ENCODE data around the gene GPATCH1. TPM values are rescaled to one million over a fixed set of nuclear protein-coding genes. Genes with fewer than 3 reads are reported as not detected.
A peak's percentile ranks its signal among the peaks of the same experiment; 100 is the strongest.
"Not testable (repeated sequence)": the region's sequence is repeated elsewhere in the genome, so short reads cannot be mapped to it uniquely, and the experiment has no call there.

GPATCH1 gene
- total RNA-seq, 1 donor from 2014 or later, result 12.2 TPM

DNA sequence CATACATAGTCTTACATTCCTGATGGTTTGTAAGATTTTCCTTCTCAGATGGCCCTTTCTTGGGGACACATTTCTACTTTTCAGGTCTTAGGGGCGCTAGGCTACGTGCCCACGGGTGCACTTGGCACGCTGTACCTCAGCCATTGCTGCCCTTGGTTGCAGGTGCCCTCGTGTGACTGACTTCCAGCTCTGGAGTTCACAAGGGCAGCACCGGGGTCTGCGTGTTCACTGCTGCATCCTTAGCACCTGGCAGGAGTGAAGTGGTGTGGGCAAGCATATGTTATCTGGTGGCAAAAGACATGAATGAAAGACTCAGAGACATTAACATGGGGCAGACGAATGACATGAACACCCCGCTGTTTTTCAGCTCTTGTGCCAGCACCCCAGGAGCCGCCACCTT is 37.7 kb downstream of the GPATCH1 start:
- peaks cover 19% of the 10 kb centered on the region for H3K36me3 Mint-ChIP-seq
- no peak overlapping the region for H3K27ac Mint-ChIP-seq
- no peak overlapping the region for H3K4me3 Mint-ChIP-seq
- no peak for DNase-seq (ENCODE audit: extremely low spot score, unreplicated experiment)
- no peaks in the 10 kb centered on the region for H3K27me3 Mint-ChIP-seq
- no peak for TF ChIP-seq CTCF (conservative IDR thresholded peaks at IDR 0.05)
- H3K4me1 Mint-ChIP-seq (ENCODE audit: unreplicated experiment), result no peaks in the 10 kb centered on the region
- no peaks in the 10 kb centered on the region for H3K9me3 Mint-ChIP-seq

DNA sequence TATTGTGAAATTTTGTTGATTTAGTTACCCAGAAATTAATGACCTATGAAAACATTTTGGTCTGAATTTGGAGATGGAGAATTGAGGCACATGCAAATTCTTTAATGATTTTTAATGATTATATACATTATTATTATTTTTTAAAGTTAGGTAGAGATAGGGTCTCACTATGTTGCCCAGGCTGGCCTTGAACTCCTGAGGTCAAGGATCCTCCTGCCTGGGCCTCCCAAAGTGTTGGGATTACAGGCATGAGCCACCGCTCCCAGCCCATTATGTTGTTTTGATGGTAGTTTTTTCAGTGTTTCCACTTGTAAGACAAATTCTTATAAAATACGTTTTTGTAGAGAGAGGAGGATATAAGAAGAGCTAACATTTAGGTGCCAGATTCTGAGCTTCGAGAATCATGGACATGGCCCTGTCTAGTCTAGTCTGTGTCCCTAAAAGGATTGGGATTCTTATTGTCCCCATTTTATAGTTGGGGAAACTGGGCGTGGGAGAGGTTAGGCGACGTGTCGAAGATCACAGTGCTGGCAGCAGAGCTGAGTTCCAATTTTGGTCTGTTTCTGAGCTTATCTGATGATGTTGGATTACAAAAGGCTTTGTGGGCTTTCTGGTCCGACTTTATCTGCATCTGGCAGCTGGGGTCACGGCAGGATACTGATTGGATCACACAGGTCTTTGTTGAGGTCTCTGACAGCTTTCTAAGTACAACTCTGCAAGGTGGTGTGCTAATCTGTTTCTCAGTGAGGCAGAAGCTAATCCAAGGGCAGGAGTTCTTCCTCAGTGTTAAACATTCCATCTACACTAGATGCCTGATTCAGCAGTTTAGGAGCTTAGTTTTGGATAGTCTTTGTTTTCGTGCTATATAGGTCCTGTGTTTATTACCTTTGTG is 43.5 kb downstream of the GPATCH1 start:
- Mint-ChIP-seq H3K27ac (no peak overlapping the region), H3K27me3 (no peaks in the 10 kb centered on the region), H3K4me1 (ENCODE audit: unreplicated experiment) (peaks cover 4% of the 10 kb centered on the region), H3K9me3 (no peaks in the 10 kb centered on the region), H3K36me3 (peaks cover 14% of the 10 kb centered on the region), H3K4me3 (no peak overlapping the region)
- DNase-seq (ENCODE audit: extremely low spot score, unreplicated experiment), result no peak
- TF ChIP-seq CTCF (conservative IDR thresholded peaks at IDR 0.05), result no peak

- H3K4me1 Mint-ChIP-seq (ENCODE audit: unreplicated experiment), result peaks cover 4% of the 10 kb centered on the region
- H3K27me3 Mint-ChIP-seq, result no peaks in the 10 kb centered on the region
- peak; percentile 91 for TF ChIP-seq CTCF (conservative IDR thresholded peaks at IDR 0.05)
- no peak for DNase-seq (ENCODE audit: extremely low spot score, unreplicated experiment)
- H3K4me3 Mint-ChIP-seq, result no peak overlapping the region
- H3K27ac Mint-ChIP-seq, result peak overlapping the region; percentile 28
- no peaks in the 10 kb centered on the region for H3K9me3 Mint-ChIP-seq
- peaks cover 14% of the 10 kb centered on the region for H3K36me3 Mint-ChIP-seq
Measured at GRCh38 chr19:33125929-33126388, 45.0 kb downstream of the GPATCH1 start.

GRCh38 chr19:33126712-33127111 is 45.7 kb downstream of the GPATCH1 start:
- H3K4me3 Mint-ChIP-seq; H3K9me3 Mint-ChIP-seq; H3K27ac Mint-ChIP-seq; H3K27me3 Mint-ChIP-seq; DNase-seq (ENCODE audit: extremely low spot score, unreplicated experiment); H3K4me1 Mint-ChIP-seq (ENCODE audit: unreplicated experiment): not testable (repeated sequence)
- peaks cover 14% of the 10 kb centered on the region for H3K36me3 Mint-ChIP-seq

DNA sequence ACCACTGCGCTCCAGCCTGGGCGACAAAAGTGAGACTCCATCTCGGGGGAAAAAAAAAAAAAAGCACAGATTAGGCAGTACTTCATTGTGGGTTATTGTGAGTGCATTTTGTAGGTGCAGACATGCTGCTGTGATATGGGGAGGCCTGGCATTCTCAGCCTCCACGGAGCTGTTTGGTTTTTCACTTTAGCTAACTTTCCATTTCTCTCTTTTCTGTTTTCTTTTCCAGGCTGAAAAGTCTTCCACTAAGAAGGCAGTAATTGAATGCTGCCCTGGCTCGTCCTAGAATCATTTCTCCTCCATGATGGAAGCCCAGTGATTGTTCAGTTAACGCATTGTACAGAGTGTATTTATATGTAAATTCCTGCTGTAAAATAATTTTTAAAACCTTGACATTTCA is 48.9 kb downstream of the GPATCH1 start:
- peaks cover 5% of the 10 kb centered on the region for H3K27me3 Mint-ChIP-seq

More for the DNA sequence above, 48.9 kb downstream of the GPATCH1 start:
- H3K27ac Mint-ChIP-seq, result no peak overlapping the region
- no peak overlapping the region for H3K4me3 Mint-ChIP-seq
- H3K4me1 Mint-ChIP-seq (ENCODE audit: unreplicated experiment), result peaks cover 4% of the 10 kb centered on the region
- TF ChIP-seq CTCF (conservative IDR thresholded peaks at IDR 0.05), result no peak
- no peak for DNase-seq (ENCODE audit: extremely low spot score, unreplicated experiment)
- no peaks in the 10 kb centered on the region for H3K9me3 Mint-ChIP-seq
- peaks cover 10% of the 10 kb centered on the region for H3K36me3 Mint-ChIP-seq

Measured in type B pancreatic cell (in vitro differentiated cells).